ENCODE measurements around the gene PTPN6. TPM values are rescaled to one million over a fixed set of nuclear protein-coding genes. Genes with fewer than 3 reads are reported as not detected.

PTPN6 gene
- polyA plus RNA-seq, 3 donors: 449 to 764 (median 562) TPM

DNA sequence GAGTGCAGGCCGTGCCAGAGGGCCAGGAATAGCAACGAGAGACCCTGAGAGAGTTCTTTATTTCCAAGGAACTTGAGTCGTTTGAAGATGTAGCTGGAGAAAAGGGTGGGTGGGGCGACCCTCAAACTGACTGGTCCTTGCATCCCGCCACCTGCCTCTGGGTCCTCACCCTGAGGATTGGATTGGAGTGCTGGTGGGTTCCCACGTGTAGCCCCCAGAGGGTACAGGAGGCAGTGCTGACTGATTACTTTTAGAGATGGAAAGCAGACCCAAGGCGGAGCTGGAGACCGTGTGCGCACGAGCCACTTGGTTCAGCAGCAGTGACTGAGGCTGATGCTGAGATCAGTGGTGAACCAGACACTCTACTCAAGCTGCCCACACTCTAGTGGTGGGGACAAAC is 26.5 kb downstream of the PTPN6 start:
- no peak overlapping the region for H3K4me3 Mint-ChIP-seq
- TF ChIP-seq, protein P1, sequence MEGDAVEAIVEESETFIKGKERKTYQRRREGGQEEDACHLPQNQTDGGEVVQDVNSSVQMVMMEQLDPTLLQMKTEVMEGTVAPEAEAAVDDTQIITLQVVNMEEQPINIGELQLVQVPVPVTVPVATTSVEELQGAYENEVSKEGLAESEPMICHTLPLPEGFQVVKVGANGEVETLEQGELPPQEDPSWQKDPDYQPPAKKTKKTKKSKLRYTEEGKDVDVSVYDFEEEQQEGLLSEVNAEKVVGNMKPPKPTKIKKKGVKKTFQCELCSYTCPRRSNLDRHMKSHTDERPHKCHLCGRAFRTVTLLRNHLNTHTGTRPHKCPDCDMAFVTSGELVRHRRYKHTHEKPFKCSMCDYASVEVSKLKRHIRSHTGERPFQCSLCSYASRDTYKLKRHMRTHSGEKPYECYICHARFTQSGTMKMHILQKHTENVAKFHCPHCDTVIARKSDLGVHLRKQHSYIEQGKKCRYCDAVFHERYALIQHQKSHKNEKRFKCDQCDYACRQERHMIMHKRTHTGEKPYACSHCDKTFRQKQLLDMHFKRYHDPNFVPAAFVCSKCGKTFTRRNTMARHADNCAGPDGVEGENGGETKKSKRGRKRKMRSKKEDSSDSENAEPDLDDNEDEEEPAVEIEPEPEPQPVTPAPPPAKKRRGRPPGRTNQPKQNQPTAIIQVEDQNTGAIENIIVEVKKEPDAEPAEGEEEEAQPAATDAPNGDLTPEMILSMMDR (IDR thresholded peaks at IDR 0.05): no peak
- H3K9me3 ChIP-seq (replicated peaks in 1 of 2; ENCODE audit: control insufficient read depth in 1 of 2, insufficient read depth in 1 of 2, low read length in 2 of 2): no peaks in the 10 kb centered on the region
- H3K79me2 ChIP-seq (ENCODE audit: insufficient read depth, low read length): peaks cover 5% of the 10 kb centered on the region
- no peak overlapping the region for H3K4me3 ChIP-seq (replicated peaks in 1 of 3; ENCODE audit: low read depth in 2 of 3, low read length in 3 of 3)
- H3K27me3 ChIP-seq (ENCODE audit: control insufficient read depth in 2 of 2, insufficient read depth in 2 of 2, low read length in 2 of 2): no peaks in the 10 kb centered on the region
- no peak overlapping the region for H3K9ac ChIP-seq (ENCODE audit: insufficient read depth, low read length, poor library complexity, severe bottlenecking)
- no peaks in the 10 kb centered on the region for H4K20me1 ChIP-seq (ENCODE audit: insufficient read depth, low read length)
- H3K27ac Mint-ChIP-seq: peak overlapping the region in 3 of 7 donors; percentile 42 to 55 (median 51)
- no peak overlapping the region for H3K4me2 ChIP-seq (replicated peaks; ENCODE audit: extremely low read depth, low read length, poor library complexity, severe bottlenecking)
- H3K4me1 ChIP-seq (ENCODE audit: control insufficient read depth in 1 of 2, insufficient read depth in 2 of 2, low read length in 2 of 2): no peaks in the 10 kb centered on the region
- H3K27me3 Mint-ChIP-seq (ENCODE audit: low read depth in 3 of 3): no peaks in the 10 kb centered on the region
- H3K36me3 ChIP-seq (replicated peaks in 1 of 2; ENCODE audit: control insufficient read depth in 1 of 2, insufficient read depth in 2 of 2, low read length in 2 of 2): peaks cover 87 to 89% of the 10 kb centered on the region in 2 donors
- H2AFZ ChIP-seq (ENCODE audit: insufficient read depth, low read depth, low read length, poor library complexity, severe bottlenecking): no peak overlapping the region
- WGBS (ENCODE audit: insufficient coverage): 91% methylated on average over 7 of the region's 10 CpGs
- peaks cover 83 to 92% of the 10 kb centered on the region in 2 donors for H3K36me3 Mint-ChIP-seq
- H3K27ac ChIP-seq (ENCODE audit: low read depth in 1 of 2, low read length in 2 of 2): no peak overlapping the region
- peaks cover 2% of the 10 kb centered on the region for H3K4me1 Mint-ChIP-seq
- DNase-seq: no peak
- intact Hi-C loops (cut with micrococcal nuclease): no loop called here
- no peaks in the 10 kb centered on the region for H3K9me3 Mint-ChIP-seq

DNA sequence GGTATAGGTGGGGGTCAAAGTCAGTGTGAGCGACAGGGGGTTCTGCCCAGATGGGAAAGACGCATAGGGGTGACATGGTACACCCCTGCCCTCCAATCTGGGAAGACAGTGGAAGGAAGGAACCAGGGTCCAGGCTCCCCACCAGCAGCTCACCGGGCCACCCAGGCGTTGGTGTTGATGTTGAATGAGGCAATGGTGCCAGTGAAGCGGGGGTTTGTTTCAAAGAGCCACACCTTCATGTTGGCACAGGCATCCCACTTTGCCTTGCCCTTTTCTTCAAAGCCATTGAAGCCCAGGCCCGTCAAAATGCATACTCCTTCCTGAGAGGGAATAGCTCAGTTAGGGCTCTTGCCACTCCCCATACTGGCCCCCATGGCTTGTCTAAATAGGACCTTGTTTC is 27.0 kb downstream of the PTPN6 start:
- peak overlapping the region in 2 of 7 donors; percentile 23 to 82 for H3K27ac Mint-ChIP-seq
- intact Hi-C loops (cut with micrococcal nuclease): no loop called here
- 91% methylated on average over 5 of the region's 6 CpGs for WGBS (ENCODE audit: insufficient coverage)

More for the DNA sequence above, 27.0 kb downstream of the PTPN6 start:
- Histone ChIP-seq H4K20me1 (ENCODE audit: insufficient read depth, low read length) (no peaks in the 10 kb centered on the region), H3K79me2 (ENCODE audit: insufficient read depth, low read length) (no peaks in the 10 kb centered on the region), H2AFZ (ENCODE audit: insufficient read depth, low read depth, low read length, poor library complexity, severe bottlenecking) (no peak overlapping the region), H3K4me3 (replicated peaks in 1 of 3; ENCODE audit: low read depth in 2 of 3, low read length in 3 of 3) (no peak overlapping the region), H3K9me3 (replicated peaks in 1 of 2; ENCODE audit: control insufficient read depth in 1 of 2, insufficient read depth in 1 of 2, low read length in 2 of 2) (no peaks in the 10 kb centered on the region), H3K36me3 (replicated peaks in 1 of 2; ENCODE audit: control insufficient read depth in 1 of 2, insufficient read depth in 2 of 2, low read length in 2 of 2) (peaks cover 92 to 94% of the 10 kb centered on the region in 2 donors), H3K27ac (ENCODE audit: low read depth in 1 of 2, low read length in 2 of 2) (no peak overlapping the region), H3K27me3 (ENCODE audit: control insufficient read depth in 2 of 2, insufficient read depth in 2 of 2, low read length in 2 of 2) (no peaks in the 10 kb centered on the region), H3K4me1 (ENCODE audit: control insufficient read depth in 1 of 2, insufficient read depth in 2 of 2, low read length in 2 of 2) (no peaks in the 10 kb centered on the region), H3K4me2 (replicated peaks; ENCODE audit: extremely low read depth, low read length, poor library complexity, severe bottlenecking) (no peak overlapping the region), H3K9ac (ENCODE audit: insufficient read depth, low read length, poor library complexity, severe bottlenecking) (no peak overlapping the region)
- H3K27me3 Mint-ChIP-seq (ENCODE audit: low read depth in 3 of 3): no peaks in the 10 kb centered on the region
- H3K36me3 Mint-ChIP-seq: peaks cover 89 to 97% of the 10 kb centered on the region in 2 donors
- TF ChIP-seq, protein P1 (IDR thresholded peaks at IDR 0.05): no peak
- H3K4me1 Mint-ChIP-seq: peaks cover 1% of the 10 kb centered on the region
- no peaks in the 10 kb centered on the region for H3K9me3 Mint-ChIP-seq
- DNase-seq: no peak
- no peak overlapping the region for H3K4me3 Mint-ChIP-seq

Measured in CD14-positive monocyte (primary cell).